Measurements from ENCODE around the gene B3GALNT2.

GRCh38 chr1:235402457-235403200 is 101.6 kb downstream of the B3GALNT2 start:
- no peak for TF ChIP-seq CTCF (conservative IDR thresholded peaks at IDR 0.05; ENCODE audit: low read depth, low read length)
- TF ChIP-seq EZH2 (IDR thresholded peaks at IDR 0.05; ENCODE audit: low read length, unreplicated experiment), result no peak
- no peak for TF ChIP-seq EZH2phosphoT487 (IDR thresholded peaks at IDR 0.05; ENCODE audit: borderline replicate concordance, low read length)

All from PC-3 (cell line).